Dermis microvascular lymphatic vessel endothelial cell (primary cell): Measurements from ENCODE around the gene HOXA3. TPM values are rescaled to one million over a fixed set of nuclear protein-coding genes. Genes with fewer than 3 reads are reported as not detected.
A peak's percentile ranks its signal among the peaks of the same experiment; 100 is the strongest.

Source experiments
- DNase-seq, 2 donors: peaks; one replicate each; pipeline versions ENCODE4 v3.0.0 to v3.0.0-alpha.2; 2010; ENCODE audit warnings: low read depth in 2 of 2
- total RNA-seq: library from RNA; depleted of rRNA; stranded (reverse); fragments of >200 nt; gene quantifications from 2 replicates; pipeline ENCODE4 v1.2.1, GENCODE V29; 2014

Gene HOXA3
- total RNA-seq, 1 donor from 2014 or later = 3.0 TPM

DNA sequence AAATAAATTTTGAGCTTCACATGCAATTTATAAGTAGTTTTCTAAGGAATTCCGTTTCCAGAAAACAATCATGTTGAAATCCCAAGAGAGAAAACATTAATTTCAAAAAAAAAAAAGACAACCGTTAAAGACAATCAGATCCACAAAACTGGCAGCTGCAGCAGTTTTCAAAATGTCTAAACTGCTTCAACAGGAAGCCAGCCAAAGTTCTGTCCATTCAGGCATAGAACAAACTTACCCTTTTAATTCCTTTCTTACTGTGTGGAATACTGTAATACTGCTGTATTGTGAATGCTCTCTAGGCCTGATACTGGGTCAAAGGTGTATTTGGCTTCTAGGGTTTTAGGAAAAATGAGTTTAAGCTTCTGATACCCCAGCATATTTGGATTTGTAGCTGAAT lies 88.2 kb downstream of the HOXA3 start:
- DNase-seq = peak; percentile 15 to 16

DNA sequence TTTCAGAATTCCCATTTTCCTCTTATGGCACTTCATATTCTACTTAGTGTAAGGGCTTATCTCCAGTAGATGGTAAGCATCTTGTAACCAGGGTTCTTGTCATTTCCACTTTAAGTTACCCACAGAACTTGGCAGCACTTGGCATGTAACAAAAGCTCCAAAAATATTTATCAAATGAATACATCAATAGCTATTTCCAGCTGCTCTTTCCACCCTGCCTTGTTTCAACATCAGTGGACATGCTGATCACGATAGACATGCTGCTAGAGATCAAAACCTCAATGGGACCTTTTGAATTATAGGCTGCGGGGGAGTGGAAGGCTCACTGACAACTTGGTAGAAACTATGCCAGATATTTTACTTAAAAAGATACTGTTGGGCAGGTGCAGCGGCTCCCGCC lies 89.4 kb downstream of the HOXA3 start:
- DNase-seq = no peak

Other genes starting within 250 kb of the HOXA3 start
- gene HOXA1, start 56.6 kb downstream of the HOXA3 start, total RNA-seq = 0.51 and 1.0 TPM in 2 replicates
- 0.25 and 0.39 TPM in 2 replicates for gene HOXA2, start 49.9 kb downstream of the HOXA3 start, total RNA-seq
- gene HOXA4, start 21.8 kb downstream of the HOXA3 start, total RNA-seq = 0.51 TPM in 2 replicates
- gene HOXA5, start 8.9 kb downstream of the HOXA3 start, total RNA-seq = 4.1 and 5.3 TPM in 2 replicates
- gene HOXA6, start 4.8 kb downstream of the HOXA3 start, total RNA-seq = 1.9 and 3.2 TPM in 2 replicates
- gene HOXA7, start 4.1 kb upstream of the HOXA3 start, total RNA-seq = 1.0 and 2.0 TPM in 2 replicates
- 3.2 and 4.7 TPM in 2 replicates for gene HOXA9, start 13.0 kb upstream of the HOXA3 start, total RNA-seq
- 0.90 and 2.3 TPM in 2 replicates for gene HOXA10, start 21.7 kb upstream of the HOXA3 start, total RNA-seq
- 0.13 TPM in 2 replicates for gene HOXA11, start 32.6 kb upstream of the HOXA3 start, total RNA-seq
- gene HOXA13, start 47.5 kb upstream of the HOXA3 start, total RNA-seq = not detected in 2 replicates
- not detected in 2 replicates for gene EVX1, start 90.2 kb upstream of the HOXA3 start, total RNA-seq